Measurements from ENCODE around the gene TMEM106C. TPM values are rescaled to one million over a fixed set of nuclear protein-coding genes. Genes with fewer than 3 reads are reported as not detected.

The TMEM106C gene
- total RNA-seq, 2 experiments from 2014 or later, result 148 to 158 TPM

DNA sequence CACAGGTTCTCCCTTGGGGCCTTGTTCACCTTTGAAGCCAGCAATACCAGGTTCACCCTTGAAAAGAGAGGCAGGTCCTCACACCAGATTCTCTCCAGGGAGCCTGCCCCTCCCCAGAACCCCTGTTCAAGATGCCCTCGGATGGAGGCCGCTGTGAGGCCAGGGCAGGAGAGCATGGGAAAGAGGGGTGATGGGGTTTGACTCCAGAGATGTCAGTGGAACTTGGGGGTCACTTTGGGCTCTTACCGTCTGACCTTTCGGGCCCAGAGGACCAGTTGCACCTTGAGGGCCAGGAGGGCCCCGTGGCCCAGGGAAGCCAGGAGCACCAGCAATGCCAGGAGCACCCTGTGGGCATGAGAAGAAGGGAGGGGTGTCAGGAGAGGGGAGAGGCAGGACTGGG, 23.4 kb downstream of the TMEM106C start:
- Mint-ChIP-seq H3K36me3 (ENCODE audit: low read depth) (no peaks in the 10 kb centered on the region), H3K4me1 (ENCODE audit: low read depth) (peaks cover 22% of the 10 kb centered on the region), H3K9me3 (no peaks in the 10 kb centered on the region), H3K27me3 (peaks cover 6% of the 10 kb centered on the region), H3K4me3 (no peak overlapping the region), H3K27ac (no peak overlapping the region)
- TF ChIP-seq, protein P1, sequence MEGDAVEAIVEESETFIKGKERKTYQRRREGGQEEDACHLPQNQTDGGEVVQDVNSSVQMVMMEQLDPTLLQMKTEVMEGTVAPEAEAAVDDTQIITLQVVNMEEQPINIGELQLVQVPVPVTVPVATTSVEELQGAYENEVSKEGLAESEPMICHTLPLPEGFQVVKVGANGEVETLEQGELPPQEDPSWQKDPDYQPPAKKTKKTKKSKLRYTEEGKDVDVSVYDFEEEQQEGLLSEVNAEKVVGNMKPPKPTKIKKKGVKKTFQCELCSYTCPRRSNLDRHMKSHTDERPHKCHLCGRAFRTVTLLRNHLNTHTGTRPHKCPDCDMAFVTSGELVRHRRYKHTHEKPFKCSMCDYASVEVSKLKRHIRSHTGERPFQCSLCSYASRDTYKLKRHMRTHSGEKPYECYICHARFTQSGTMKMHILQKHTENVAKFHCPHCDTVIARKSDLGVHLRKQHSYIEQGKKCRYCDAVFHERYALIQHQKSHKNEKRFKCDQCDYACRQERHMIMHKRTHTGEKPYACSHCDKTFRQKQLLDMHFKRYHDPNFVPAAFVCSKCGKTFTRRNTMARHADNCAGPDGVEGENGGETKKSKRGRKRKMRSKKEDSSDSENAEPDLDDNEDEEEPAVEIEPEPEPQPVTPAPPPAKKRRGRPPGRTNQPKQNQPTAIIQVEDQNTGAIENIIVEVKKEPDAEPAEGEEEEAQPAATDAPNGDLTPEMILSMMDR (IDR thresholded peaks at IDR 0.05), result no peak
- ChIA-PET POLR2A (no interaction called here), CTCF (no interaction called here)
- no peak for ATAC-seq
- intact Hi-C loops (cut with micrococcal nuclease), result no loop called here
- no peak for DNase-seq

DNA sequence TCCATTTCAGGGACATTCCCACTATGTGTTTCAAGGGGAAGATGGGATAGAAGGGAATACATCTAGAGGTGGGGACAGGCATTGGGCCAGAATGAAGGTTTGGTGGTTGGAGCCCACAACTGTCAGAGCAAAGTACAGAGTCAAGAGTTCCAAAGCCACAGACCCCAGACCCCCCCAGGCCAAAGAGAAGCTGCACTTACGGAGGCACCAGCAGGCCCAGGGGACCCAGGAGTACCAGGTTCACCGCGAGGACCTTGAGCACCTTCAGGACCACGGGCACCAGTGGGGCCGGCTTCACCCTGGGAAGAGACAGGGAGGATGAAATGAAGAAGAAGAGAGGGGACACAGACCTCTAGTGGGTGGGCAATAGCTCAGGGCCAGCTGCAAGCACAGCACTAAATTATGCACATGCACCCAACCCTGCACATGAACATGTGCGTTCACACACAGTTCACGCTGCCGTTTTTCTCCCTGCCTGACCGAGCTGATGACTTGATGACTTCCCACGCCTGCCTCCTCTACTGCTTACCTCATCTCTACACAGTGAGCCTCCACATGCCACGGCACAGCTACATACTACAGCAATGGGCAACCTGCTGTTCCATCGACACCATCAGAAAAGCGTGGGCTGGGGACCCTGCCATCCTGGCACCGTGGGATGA, 24.1 kb downstream of the TMEM106C start:
- Mint-ChIP-seq H3K9me3 (no peaks in the 10 kb centered on the region), H3K27ac (no peak overlapping the region), H3K4me1 (ENCODE audit: low read depth) (peaks cover 22% of the 10 kb centered on the region), H3K36me3 (ENCODE audit: low read depth) (no peaks in the 10 kb centered on the region), H3K4me3 (no peak overlapping the region), H3K27me3 (peaks cover 10% of the 10 kb centered on the region)
- DNase-seq (no peak), ATAC-seq (no peak)
- TF ChIP-seq, protein P1 (IDR thresholded peaks at IDR 0.05), result no peak
- ChIA-PET CTCF (interaction anchor here (1.3 kb wide), 1 partner anchor 38 kb away, joined by 4 read pairs; no protein-coding TSS in a partner anchor), POLR2A (interaction anchor here (0.9 kb wide), 1 partner anchor 21 kb away, joined by 3 read pairs; no protein-coding TSS in a partner anchor)
- intact Hi-C loops (cut with micrococcal nuclease), result no loop called here

DNA sequence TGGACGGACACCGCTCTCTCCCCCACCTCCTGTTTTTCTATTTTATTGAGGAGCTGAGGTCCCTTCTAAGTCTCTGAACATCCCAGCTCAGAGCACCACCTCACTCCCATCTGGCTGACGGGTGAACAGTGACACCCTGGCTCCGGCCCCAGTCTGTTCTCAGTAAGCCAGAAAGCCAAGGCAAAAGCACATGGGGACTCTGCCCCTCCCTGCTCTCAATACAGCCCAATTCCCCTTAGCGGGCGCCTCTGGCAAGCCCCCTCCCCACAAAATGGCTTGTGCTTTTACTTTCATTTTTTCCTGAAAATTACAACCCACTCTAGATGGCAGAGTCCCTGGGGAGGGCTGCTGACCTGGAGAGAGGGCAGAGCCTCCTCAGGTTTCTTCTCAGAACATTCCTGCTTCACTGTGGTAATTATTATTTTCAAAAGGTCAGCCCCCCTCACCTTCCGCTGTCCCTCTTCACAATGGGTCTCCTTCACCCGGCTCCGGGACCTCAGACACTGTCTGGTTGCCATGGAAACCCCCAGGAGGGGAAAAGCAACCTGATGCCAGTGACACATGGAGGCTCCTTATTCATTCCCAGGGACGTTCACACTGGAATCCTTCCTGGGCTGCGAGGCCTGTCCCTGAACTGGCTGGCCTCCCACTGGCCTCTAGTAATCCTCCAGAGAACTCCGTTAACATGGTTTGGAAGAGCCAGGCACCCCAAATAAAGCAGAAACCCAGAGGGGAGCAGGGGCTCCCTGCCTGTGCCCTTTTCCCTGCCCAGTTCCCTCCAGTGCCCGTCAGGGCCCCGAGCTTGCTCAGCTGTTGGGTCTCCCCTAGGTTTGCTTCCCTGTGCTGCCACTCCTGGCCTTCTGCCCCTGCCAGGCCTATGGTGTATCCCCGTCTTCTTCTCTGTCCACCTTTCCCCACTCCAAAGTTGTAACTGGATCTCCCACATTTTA, 25.0 kb downstream of the TMEM106C start:
- Mint-ChIP-seq H3K4me3 (no peak overlapping the region), H3K27me3 (peaks cover 13% of the 10 kb centered on the region), H3K36me3 (ENCODE audit: low read depth) (no peaks in the 10 kb centered on the region), H3K4me1 (ENCODE audit: low read depth) (peaks cover 22% of the 10 kb centered on the region), H3K9me3 (no peaks in the 10 kb centered on the region), H3K27ac (no peak overlapping the region)
- ATAC-seq (no peak), DNase-seq (no peak)
- TF ChIP-seq, protein P1 (IDR thresholded peaks at IDR 0.05), result no peak
- intact Hi-C loops (cut with micrococcal nuclease), result no loop called here
- ChIA-PET CTCF (interaction anchor here (0.9 to 1.3 kb wide), 2 partner anchors 25 to 39 kb away, joined by 3 to 4 read pairs; partner anchors contain the start of gene TMEM106C), POLR2A (interaction anchor here (0.9 kb wide), 1 partner anchor 22 kb away, joined by 3 read pairs; no protein-coding TSS in a partner anchor)

DNA sequence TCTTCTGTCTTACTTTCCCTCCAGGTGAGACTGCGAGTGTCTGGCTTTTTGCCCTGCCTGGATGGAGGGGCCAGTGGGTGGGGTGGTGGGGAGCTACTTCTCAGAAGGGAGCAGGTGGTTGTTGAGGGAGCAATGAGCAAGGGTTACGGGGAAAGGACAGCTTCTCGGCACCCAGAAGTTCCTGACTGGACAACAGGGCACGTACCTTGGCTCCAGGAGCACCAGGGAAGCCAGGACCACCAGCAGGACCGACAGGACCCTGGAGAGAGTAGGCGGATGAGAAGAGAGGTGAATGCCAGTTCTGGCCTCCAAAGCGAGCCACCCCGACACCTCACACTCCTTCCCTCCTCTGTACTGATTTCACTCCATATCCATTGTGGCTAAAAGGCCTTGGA, 25.6 kb downstream of the TMEM106C start:
- Mint-ChIP-seq H3K27me3 (peaks cover 13% of the 10 kb centered on the region), H3K36me3 (ENCODE audit: low read depth) (no peaks in the 10 kb centered on the region), H3K4me3 (no peak overlapping the region), H3K27ac (no peak overlapping the region), H3K4me1 (ENCODE audit: low read depth) (peaks cover 22% of the 10 kb centered on the region), H3K9me3 (no peaks in the 10 kb centered on the region)
- ChIA-PET CTCF (interaction anchor here (0.9 to 1.3 kb wide), 3 partner anchors 22 to 39 kb away, joined by 3 to 4 read pairs (median 3); partner anchors contain the start of gene TMEM106C), POLR2A (no interaction called here)
- TF ChIP-seq, protein P1 (IDR thresholded peaks at IDR 0.05), result no peak
- intact Hi-C loops (cut with micrococcal nuclease), result no loop called here
- DNase-seq (no peak), ATAC-seq (no peak)
